Activated CD8-positive, alpha-beta memory T cell treated with anti-CD3 and anti-CD28 coated beads, Interleukin-2, amount 10 ng/mL, durations not matched to agents 7 days and 5 days (primary cell): ENCODE results near the gene LRRC4B. TPM values are rescaled to one million over a fixed set of nuclear protein-coding genes. Genes with fewer than 3 reads are reported as not detected.
A peak's percentile ranks its signal among the peaks of the same experiment; 100 is the strongest.
"Not testable (repeated sequence)": the region's sequence is repeated elsewhere in the genome, so short reads cannot be mapped to it uniquely, and the experiment has no call there.

Source experiments
- ATAC-seq: fragments of 150-1000 bp; cut with Tn5 transposase; one replicate; pipeline ENCODE4 v1.10.0; 2021; ENCODE audit warnings: moderate library complexity
- CTCF ChIA-PET: fragments of 350-600 bp; sonication (Branson Sonifier 250); formaldehyde crosslinking; loops from one replicate; lab custom pipeline; 2021; ENCODE audit warnings: antibody characterized with exemption; lab: Charles Lee
- DNase-seq: peaks from one replicate; pipeline ENCODE4 v3.0.0-alpha.2; 2020
- H3K27ac Mint-ChIP-seq: one replicate; pipeline ENCODE4 v1.8.0; 2021; ENCODE audit warnings: mild to moderate bottlenecking, mixed read lengths
- H3K27me3 Mint-ChIP-seq: one replicate; pipeline ENCODE4 v1.8.0; 2021; ENCODE audit warnings: mixed read lengths
- H3K36me3 Mint-ChIP-seq: one replicate; pipeline ENCODE4 v1.8.0; 2021; ENCODE audit warnings: mild to moderate bottlenecking, mixed read lengths
- H3K4me1 Mint-ChIP-seq: one replicate; pipeline ENCODE4 v1.8.0; 2021; ENCODE audit warnings: mixed read lengths
- H3K4me3 Mint-ChIP-seq: one replicate; pipeline ENCODE4 v1.8.0; 2021; ENCODE audit warnings: mild to moderate bottlenecking, moderate library complexity, mixed read lengths
- H3K9me3 Mint-ChIP-seq: one replicate; pipeline ENCODE4 v1.8.0; 2022; ENCODE audit warnings: low read depth, mixed read lengths
- total RNA-seq, 2 experiments: library from RNA; stranded (reverse); gene quantifications; one replicate each; pipeline ENCODE4 v1.2.3, GENCODE V29; 2021

Gene LRRC4B, protein sequence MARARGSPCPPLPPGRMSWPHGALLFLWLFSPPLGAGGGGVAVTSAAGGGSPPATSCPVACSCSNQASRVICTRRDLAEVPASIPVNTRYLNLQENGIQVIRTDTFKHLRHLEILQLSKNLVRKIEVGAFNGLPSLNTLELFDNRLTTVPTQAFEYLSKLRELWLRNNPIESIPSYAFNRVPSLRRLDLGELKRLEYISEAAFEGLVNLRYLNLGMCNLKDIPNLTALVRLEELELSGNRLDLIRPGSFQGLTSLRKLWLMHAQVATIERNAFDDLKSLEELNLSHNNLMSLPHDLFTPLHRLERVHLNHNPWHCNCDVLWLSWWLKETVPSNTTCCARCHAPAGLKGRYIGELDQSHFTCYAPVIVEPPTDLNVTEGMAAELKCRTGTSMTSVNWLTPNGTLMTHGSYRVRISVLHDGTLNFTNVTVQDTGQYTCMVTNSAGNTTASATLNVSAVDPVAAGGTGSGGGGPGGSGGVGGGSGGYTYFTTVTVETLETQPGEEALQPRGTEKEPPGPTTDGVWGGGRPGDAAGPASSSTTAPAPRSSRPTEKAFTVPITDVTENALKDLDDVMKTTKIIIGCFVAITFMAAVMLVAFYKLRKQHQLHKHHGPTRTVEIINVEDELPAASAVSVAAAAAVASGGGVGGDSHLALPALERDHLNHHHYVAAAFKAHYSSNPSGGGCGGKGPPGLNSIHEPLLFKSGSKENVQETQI
- not detected for total RNA-seq

DNA sequence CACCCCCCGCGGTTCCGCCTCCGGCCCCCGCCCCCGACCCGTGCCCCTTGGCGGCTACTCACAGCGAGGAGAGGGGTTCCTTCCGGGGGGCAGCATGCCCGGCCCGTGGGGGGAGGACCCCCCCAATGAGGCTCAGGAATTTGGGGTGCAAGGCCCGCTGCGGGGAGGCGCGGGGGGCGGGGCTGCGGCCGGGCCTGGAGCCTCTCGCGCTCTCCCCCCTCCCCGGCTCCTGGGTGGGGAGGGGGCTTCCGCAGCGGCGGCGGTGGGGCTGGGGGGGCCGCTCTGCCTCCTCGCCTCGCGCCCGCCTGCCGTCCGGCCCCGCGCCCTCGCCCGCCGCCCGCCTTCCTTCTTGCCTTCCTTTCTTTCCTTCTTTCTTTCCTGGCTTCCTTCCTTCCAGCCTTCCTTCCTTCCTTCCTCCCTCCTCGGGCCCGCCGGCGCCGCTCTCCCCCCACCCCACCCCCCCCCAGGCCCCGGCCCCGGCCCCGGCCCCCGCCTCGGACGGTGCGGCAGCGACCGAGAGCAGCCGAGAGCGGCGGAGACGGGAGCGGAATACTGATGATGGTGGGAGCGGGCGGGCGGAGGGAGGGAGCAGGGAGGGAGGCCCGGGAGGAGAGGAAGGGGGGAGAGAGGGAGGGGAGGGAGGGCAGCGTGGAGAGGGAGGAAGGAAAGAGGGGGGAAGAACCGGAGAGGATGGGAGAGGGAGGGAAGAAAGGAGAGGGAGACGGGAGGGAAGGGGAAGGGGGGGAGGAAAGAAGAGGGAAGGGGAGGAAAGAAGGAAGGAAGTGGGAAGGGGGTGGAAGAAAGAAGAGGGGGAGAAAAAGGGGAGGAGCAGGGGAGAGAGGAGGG lies at the start of gene LRRC4B:
Gene LRRC4B, minus strand, starts transcription at position 554 of the 846 bp plus-strand sequence. CDS start 19,597 bp downstream, outside the sequence.
- ATAC-seq: no peak
- peaks cover 50% of the 10 kb centered on the region for H3K27me3 Mint-ChIP-seq
- H3K4me3 Mint-ChIP-seq: no peak within 1 kb of the TSS
- CTCF ChIA-PET: no interaction called here
- no peaks in the 10 kb centered on the region for H3K36me3 Mint-ChIP-seq
- DNase-seq: no peak
- H3K27ac Mint-ChIP-seq: no peak within 1 kb of the TSS
- H3K4me1 Mint-ChIP-seq: peaks cover 2% of the 10 kb centered on the region
- no peaks in the 10 kb centered on the region for H3K9me3 Mint-ChIP-seq

DNA sequence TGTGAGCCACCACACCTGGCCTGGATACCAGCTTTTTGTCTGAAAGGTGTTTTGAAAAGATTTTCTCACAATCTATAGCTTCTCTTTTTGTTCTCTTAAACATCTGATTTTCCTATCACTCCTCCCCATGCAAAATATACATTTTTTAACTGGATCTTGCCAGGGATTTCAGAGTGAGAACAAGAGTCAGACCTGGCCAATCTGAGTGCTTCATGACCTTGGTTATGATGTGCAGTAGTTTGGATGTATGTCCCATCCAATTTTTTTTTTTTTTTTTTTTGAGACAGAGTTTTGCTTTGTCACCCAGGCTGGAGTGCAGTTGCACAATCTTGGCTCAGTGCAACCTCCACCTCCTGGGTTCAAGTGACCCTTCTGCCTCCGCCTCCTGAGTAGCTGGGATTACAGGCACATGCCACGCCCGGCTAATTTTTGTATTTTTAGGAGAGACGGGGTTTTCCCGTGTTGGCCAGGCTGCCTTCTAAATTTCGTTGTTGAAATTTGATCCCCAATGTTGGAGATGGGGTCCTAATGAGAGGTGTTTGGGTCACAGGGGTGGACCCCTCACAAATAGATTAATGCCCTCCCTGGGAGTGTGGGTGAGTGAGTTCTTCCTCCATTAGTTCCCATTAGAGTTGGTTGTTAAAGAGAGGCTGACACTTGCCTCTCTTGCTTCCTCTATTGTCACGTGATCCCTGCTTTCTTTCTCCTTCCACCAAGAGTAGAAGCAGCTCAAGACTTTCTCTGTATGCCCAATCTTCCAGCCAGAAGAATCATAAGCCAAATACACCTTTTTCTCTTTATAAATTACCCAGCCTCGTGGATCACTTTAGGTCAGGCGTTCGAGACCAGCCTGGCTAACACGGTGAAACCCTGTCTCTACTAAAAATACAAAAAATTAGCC lies 44.5 kb upstream of the LRRC4B start:
- CTCF ChIA-PET, H3K9me3 Mint-ChIP-seq, H3K4me3 Mint-ChIP-seq, H3K4me1 Mint-ChIP-seq, H3K36me3 Mint-ChIP-seq, ATAC-seq, DNase-seq, H3K27me3 Mint-ChIP-seq, H3K27ac Mint-ChIP-seq: not testable (repeated sequence)

DNA sequence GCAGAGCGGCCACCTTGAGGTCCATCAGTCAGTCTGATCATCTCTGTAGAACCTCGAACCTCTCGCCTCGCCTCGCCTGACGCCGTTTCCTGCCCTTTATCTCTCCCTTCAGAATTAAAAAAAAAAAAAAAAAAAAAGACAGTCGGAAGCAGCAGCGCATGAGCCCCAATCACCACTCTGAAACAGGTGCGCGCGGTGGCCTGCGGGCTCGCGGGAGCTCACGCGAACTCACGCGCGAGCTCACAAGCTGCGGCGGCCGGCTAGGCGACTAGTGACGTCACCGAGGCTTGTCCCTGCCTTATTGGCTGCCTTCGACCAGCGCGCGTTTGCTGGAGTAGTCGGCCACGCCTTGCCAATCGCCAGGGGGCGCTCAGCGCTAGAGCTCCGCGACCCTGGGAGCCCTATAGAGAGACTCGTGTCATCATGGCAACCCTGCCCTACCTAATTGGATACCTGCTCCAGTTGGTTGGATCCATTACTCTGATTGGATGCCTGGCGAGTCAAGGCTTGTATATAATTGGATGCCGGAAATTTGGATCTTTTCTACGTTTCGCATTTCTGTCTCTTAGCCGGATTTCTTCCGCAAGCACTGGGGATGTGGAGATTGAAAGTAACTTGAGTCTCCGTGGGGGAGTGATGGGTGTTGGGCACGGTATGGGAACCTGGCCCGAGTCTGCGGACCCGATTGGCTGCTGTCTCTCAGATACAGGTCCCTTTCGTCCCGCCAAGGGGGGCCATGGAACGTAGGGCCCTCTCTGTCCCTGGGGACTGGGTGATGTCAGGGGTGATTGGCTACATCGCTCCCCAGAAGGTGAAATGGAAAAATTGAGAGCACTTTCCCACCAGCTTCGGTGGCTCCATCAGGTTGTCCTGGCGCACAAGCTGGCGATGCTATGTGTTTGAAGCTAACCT lies 39.9 kb upstream of the LRRC4B start:
- Mint-ChIP-seq H3K36me3 (no peaks in the 10 kb centered on the region), H3K27me3 (peaks cover 11% of the 10 kb centered on the region), H3K27ac (no peak overlapping the region), H3K9me3 (peaks cover 7% of the 10 kb centered on the region), H3K4me3 (no peak overlapping the region), H3K4me1 (peaks cover 7% of the 10 kb centered on the region)
- ATAC-seq (peak; percentile 95), DNase-seq (peak; percentile 88)
- CTCF ChIA-PET: interaction anchor here (0.7 to 1.7 kb wide), 11 partner anchors 17 to 1181 kb away, joined by 3 to 7 read pairs (median 4); no protein-coding TSS in a partner anchor

DNA sequence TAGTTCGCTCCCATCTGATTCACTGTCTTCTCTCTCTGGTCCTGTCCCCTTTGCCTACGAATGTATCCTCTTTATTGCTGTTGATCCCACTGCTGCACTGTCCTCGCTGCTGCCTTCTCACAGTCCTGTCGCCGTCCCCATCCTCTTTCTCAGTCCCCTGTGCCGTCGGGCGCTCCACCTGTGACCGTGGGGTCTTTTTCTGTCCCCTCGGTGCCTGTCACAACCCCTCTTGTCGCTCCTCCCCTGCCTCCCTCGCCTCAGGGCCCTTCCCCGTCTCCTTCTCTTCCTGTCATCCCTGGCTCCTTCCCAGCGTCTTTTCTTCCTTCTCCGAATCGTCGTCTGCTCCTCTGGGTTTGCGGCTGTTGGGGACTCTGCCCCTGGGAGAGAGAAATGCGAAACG lies 39.2 kb upstream of the LRRC4B start:
- no peaks in the 10 kb centered on the region for H3K36me3 Mint-ChIP-seq
- H3K9me3 Mint-ChIP-seq: peaks cover 7% of the 10 kb centered on the region
- peaks cover 13% of the 10 kb centered on the region for H3K27me3 Mint-ChIP-seq
- no peak overlapping the region for H3K27ac Mint-ChIP-seq
- CTCF ChIA-PET: interaction anchor here (0.7 to 1.7 kb wide), 7 partner anchors 18 to 314 kb away, joined by 3 to 7 read pairs (median 4); no protein-coding TSS in a partner anchor
- peaks cover 7% of the 10 kb centered on the region for H3K4me1 Mint-ChIP-seq
- no peak for DNase-seq
- no peak overlapping the region for H3K4me3 Mint-ChIP-seq
- no peak for ATAC-seq

DNA sequence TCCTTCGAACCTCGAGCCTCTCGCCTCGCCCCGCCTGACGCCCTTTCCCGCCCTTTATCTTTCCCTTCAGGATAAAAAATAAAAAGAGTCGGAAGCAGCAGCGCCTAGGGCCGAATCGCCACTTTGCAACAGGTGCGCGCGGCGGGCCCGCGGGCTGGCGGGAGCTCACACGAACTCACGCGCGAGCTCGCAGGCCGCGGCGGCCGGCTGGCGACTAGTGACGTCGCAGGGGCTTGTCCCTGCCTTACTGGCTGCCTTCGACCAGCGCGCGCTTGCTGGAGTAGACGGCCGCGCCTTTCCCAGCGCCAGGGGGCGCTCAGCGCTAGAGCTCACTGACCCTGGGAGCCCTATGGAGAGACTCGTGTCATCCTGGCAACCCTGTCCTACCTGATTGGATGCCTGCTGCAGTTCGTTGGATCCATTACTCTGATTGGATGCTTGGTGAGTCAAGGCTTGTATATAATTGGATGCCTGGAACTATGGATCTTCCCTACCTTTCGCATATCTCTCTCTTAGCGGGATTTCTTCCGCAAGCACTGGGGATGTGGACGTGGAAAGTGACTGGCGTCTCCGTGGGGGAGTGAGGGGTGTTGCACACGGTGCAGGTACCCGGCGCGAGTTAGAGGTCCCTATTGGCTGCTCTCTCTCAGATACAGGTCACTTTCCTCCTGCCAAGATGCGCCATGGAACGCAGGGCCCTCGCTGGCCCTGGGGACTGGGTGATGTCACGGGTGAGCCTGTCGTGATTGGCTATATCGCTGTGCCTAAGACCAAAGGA lies 38.0 kb upstream of the LRRC4B start:
- peaks cover 19% of the 10 kb centered on the region for H3K27me3 Mint-ChIP-seq
- H3K4me3 Mint-ChIP-seq, H3K9me3 Mint-ChIP-seq, H3K36me3 Mint-ChIP-seq, ATAC-seq, H3K27ac Mint-ChIP-seq, DNase-seq, CTCF ChIA-PET, H3K4me1 Mint-ChIP-seq: not testable (repeated sequence)

DNA sequence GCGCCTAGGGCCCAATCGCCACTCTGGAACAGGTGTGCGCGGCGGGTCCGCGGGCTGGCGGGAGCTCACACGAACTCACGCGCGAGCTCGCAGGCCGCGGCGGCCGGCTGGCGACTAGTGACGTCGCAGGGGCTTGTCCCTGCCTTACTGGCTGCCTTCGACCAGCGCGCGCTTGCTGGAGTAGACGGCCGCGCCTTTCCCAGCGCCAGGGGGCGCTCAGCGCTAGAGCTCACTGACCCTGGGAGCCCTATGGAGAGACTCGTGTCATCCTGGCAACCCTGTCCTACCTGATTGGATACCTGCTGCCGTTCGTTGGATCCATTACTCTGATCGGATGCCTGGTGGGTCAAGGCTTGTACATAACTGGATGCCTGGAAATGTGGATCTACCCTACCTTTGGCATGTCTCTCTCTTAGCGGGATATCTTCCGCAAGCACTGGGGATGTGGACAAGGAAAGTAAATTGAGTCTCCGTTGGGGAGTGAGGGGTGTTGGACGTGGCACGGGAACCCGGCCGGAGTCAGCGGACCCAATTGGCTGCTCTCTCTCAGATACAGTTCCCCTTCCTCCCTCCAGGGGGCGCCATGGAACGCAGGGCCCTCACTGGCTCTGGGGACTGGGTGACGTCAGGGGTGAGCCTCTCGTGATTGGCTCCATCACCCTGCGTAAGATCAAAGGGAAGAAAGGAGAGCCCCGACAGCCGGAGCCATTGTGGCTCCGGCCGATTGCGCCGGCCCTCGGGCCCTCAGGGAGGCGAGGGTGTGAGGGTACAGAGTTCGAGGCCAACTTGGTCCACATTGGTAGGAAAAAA lies 36.2 kb upstream of the LRRC4B start:
- CTCF ChIA-PET, DNase-seq, H3K27ac Mint-ChIP-seq, H3K4me3 Mint-ChIP-seq, H3K4me1 Mint-ChIP-seq, H3K9me3 Mint-ChIP-seq, H3K36me3 Mint-ChIP-seq: not testable (repeated sequence)
- H3K27me3 Mint-ChIP-seq: peaks cover 23% of the 10 kb centered on the region
- ATAC-seq: peak; percentile 26

DNA sequence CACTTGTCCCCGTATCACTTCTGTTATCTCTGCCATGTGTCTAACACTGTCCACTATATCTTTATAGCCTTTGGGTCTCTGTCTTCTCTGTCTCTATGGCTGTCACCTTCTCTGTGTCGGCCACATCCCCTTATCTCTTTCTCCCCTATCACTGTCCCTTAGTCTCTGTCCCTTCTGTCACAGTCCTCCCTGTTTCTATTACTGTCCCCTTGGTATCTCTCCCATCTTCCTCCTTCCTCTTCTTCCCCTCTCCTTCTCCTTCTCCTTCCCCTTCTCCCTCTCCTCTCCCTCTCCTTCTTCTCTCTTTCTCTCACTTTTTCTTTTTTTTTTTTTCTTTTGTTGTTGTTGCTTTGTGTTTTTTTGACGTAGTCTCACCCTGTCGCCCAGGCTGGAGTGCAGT lies 34.7 kb upstream of the LRRC4B start:
- Mint-ChIP-seq H3K9me3 (peaks cover 2% of the 10 kb centered on the region), H3K36me3 (no peaks in the 10 kb centered on the region), H3K4me3 (no peak overlapping the region), H3K27me3 (peaks cover 23% of the 10 kb centered on the region), H3K4me1 (peaks cover 3% of the 10 kb centered on the region), H3K27ac (no peak overlapping the region)
- ATAC-seq: no peak
- no peak for DNase-seq
- CTCF ChIA-PET: interaction anchor here (1.0 kb wide), 1 partner anchor 181 kb away, joined by 4 read pairs; no protein-coding TSS in a partner anchor

DNA sequence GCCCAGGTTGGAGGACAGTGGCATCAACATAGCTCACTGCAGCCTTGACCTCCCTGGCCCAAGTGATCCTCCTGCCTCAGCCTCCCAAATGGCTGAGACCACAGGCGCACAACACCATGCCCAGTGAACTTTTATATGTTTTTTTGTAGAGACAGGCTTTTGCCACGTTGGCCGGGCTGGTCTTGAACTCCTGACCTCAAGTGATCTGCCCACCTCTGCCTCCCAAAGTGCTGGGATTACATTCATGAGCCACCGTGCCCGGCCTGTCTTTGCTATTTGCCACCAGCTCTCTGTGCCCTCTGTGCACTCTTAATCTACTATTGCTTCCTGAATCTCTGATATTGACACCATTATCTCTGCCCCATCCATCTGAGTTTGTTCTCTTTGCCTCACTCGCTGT lies 34.3 kb upstream of the LRRC4B start:
- CTCF ChIA-PET: interaction anchor here (1.0 kb wide), 1 partner anchor 181 kb away, joined by 4 read pairs; no protein-coding TSS in a partner anchor
- peaks cover 2% of the 10 kb centered on the region for H3K9me3 Mint-ChIP-seq

DNA sequence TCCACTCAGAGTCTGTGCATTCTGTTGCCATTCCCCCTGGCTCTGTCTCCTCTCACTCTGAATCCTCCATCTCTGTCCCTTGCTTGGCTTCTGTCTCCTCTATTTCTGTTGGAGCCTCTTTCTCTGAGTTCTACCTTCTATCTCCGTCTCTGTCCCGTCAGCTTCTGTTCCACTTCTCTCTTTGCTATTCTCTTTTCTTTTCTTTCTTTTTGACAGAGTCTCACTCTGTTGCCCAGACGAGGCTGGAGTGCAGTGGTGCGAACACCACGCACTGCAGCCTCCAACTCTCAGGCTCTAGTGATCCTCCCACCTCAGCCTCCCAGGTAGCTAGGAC lies 33.8 kb upstream of the LRRC4B start:
- H3K27ac Mint-ChIP-seq: no peak overlapping the region
- no peaks in the 10 kb centered on the region for H3K36me3 Mint-ChIP-seq
- peaks cover 19% of the 10 kb centered on the region for H3K27me3 Mint-ChIP-seq
- CTCF ChIA-PET: interaction anchor here (1.0 kb wide), 1 partner anchor 182 kb away, joined by 4 read pairs; no protein-coding TSS in a partner anchor
- no peak overlapping the region for H3K4me3 Mint-ChIP-seq
- ATAC-seq: no peak
- no peaks in the 10 kb centered on the region for H3K4me1 Mint-ChIP-seq
- no peak for DNase-seq
- no peaks in the 10 kb centered on the region for H3K9me3 Mint-ChIP-seq

More for the DNA sequence above, 34.3 kb upstream of the LRRC4B start:
- peaks cover 23% of the 10 kb centered on the region for H3K27me3 Mint-ChIP-seq
- no peak overlapping the region for H3K27ac Mint-ChIP-seq
- no peaks in the 10 kb centered on the region for H3K36me3 Mint-ChIP-seq
- DNase-seq (no peak), ATAC-seq (no peak)
- H3K4me1 Mint-ChIP-seq: peaks cover 3% of the 10 kb centered on the region
- H3K4me3 Mint-ChIP-seq: no peak overlapping the region

DNA sequence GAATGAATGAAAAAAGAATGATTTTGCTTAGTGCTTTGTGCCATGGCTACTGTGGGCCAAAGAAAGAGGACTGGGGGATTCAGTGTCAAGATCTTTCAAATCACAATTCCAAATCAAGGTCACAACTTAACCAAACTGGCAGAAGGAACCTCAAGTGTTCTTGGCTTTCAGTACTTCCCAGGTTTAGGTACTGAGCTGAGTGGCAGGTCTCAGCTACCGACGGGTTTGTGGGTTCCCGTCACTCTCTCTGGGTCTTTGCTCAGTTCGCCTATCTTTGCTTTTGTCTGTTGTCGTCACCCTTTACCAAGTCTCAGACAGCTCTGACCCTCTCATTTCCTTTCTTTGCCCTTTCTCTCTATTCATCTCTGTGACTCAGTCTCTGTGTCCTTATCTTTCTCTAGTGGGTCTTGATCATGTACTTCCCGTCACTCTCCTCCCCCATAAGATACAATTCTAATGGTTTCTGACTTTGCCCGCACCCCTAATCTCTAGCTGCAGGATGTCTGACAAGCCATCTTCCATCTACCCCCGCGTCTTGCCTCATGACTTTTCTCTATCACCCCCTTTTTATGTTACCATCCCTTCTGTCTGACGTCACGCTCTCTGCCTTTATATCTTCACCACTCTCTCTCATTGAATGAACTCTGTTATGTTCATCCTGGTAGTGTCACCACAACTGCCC lies 33.3 kb upstream of the LRRC4B start:
- DNase-seq (no peak), ATAC-seq (no peak)
- CTCF ChIA-PET: no interaction called here
- Mint-ChIP-seq H3K27ac (no peak overlapping the region), H3K27me3 (peaks cover 18% of the 10 kb centered on the region), H3K4me1 (no peaks in the 10 kb centered on the region), H3K9me3 (no peaks in the 10 kb centered on the region), H3K4me3 (no peak overlapping the region), H3K36me3 (no peaks in the 10 kb centered on the region)
